ENCODE data around the gene SH2D1B.

The SH2D1B gene

GRCh38 chr1:162383516-162383915 lies 28.4 kb downstream of the SH2D1B start:
- in situ Hi-C loops (cut with MboI; ENCODE audit: low sequenced_read_pairs) = no loop called here

- in situ Hi-C loops (cut with MboI; ENCODE audit: low sequenced_read_pairs) = no loop called here
These were observed 28.8 kb downstream of the SH2D1B start for GRCh38 chr1:162383091-162383490.

- in situ Hi-C loops (cut with MboI; ENCODE audit: low sequenced_read_pairs) = no loop called here
These were observed 29.8 kb downstream of the SH2D1B start for GRCh38 chr1:162381941-162382750.

DNA sequence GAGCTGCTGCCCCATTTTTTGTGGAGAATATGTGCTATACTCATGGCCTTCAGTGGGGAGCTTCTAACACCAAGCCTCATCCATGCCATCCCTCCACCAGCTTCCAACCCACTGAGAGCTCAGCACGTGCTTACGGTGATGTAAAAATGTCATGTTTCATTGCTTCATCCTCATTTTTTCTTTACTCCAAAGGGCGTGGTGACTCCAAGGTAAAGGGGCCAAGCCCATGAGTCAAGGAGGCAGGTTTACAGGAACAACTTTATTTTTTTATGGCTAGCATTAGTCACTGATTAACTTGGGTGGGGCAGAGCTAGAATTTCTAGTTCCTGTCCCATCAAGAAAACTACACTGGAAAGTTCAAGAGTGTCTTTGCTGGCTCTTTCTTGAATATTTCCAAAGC lies 30.6 kb downstream of the SH2D1B start, which contains the start of gene C1orf226:
TSS of gene C1orf226 (plus strand) at position 346 of the 400 bp plus-strand sequence. CDS start 174 bp downstream, outside the sequence.
- in situ Hi-C loops (cut with MboI; ENCODE audit: low sequenced_read_pairs) = no loop called here

DNA sequence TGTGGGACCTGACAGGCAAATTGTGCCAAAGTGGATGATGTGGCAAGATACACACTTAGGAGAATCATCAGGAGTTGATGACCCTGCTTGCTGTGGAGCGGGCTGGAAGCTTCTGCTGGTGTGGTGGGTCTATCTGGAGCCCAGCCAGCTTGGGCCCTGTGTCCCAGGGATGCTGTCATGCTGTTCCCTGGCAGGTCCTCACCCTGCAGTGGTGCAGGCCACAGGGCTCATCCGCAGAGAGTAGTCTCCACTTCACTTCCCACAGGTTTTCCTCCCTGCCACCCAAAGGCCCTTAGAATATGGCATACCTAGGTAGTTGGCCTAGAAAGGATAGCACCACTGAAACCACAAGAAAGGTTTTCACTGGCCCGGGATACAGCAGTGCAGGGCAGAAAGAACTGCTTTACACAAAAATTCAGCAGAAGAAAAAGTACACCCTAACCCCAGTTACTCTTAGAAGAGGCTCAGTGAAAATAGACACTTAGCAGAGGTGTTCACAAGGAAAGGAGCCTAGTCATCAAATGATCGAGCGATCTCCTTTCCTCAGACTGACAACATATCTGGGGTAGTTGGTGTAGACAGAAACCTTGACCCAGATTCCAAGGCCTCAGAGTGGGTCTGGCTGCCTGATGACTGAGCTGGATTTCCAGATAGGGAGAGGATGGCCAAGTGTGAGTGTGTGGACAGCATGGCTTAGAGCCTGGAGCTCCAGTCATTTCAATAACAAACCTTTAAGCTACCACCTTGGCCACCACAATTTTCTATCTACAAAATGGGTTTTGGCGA lies 31.7 kb downstream of the SH2D1B start:
- in situ Hi-C loops (cut with MboI; ENCODE audit: low sequenced_read_pairs) = no loop called here

DNA sequence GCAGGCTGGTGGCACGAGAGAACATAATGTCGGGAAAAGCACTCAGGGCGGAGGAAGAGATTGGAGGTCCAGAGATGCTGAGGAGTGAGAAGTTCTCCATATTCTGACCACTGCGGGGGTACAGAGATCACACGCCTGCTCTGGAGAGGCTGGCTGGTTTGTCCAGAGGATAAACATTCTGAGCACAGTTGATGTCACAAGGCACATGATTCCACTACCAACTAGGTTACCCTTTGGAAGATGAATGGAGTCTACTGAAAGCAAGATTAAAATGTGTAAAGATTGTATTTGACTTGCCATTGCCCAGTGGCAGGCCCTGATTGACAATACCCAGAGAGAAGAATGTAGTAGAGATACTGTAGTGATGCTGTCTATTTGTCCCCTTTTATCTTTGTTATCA lies 35.2 kb downstream of the SH2D1B start, which contains the start of gene SPATA46:
TSS of gene SPATA46 (minus strand) at position 164 of the 400 bp plus-strand sequence. CDS start at position 100, 64 bp downstream.
- in situ Hi-C loops (cut with MboI; ENCODE audit: low sequenced_read_pairs) = no loop called here

DNA sequence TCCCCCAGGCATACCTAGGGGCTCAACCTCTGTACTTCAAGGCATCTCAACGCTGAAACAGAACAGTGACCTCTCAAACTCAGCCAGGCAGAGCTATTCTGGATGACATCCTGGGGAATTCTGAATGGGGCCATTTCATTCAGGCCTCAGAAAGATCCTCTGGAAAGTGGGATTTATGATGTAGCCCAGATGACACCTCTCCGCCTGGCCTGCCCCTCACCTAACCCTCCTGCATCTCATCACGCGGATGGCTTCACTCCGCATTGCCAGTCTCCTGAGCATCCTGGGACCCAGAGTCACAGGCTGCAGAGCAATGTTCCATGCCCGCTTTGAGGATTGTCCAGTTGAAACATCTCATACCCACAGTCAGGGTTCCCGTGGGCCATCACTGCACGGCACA lies 36.5 kb downstream of the SH2D1B start:
- in situ Hi-C loops (cut with MboI; ENCODE audit: low sequenced_read_pairs) = no loop called here

DNA sequence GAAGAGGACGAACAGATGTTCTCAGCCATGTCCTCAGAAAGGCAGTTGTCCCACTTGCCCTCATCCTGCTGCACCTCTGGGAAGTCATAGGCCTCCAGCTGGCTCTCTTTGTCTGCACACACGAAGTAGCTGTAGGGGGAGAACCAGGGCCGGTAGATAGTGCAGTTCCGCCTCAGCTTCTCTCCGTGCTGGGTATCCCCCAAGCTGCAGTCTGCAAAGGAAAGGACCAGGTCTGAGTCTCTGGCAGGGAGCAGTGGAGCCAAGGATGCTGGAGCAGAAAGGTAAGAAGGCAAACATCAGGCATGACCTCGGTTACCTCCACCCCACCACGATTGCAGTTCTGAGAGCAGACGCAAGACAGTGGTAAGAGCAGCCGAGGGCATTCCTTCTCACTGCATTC lies 37.5 kb downstream of the SH2D1B start:
- in situ Hi-C loops (cut with MboI; ENCODE audit: low sequenced_read_pairs) = no loop called here

DNA sequence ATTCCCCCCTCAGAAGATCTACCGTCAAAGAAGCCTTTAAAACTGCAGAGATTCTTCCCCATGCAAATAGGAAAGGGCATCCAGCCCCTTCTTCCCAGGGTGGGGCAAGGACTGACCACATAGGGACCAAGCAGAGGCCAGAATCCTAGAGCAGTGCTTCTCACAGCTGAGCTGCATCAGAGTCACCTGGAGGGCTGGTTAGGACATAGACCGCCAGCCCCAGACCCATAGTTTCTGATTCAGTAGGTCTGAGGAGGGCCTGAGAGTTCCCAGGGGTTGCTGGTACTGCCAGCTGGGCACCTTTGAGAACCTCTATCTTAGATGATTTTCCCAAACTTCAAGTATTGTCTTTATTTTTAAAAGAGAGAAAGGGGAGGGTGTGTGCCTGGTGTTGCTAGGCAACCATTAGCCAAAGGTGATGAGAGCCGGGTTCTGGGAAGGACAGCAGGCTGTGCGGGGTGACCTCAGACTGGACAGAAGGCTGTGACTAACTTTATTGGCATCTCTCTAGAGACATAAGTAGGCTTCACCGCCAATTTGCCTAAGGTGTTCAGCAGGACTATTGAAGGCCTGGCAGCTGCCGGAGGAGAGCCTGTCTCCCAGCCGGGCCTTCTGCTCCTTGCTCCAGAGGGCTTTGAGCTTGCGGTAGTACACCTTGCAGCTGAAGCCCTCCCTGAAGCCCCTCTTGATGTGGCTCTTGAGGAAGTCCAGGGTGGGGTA lies 38.2 kb downstream of the SH2D1B start:
- in situ Hi-C loops (cut with MboI; ENCODE audit: low sequenced_read_pairs) = no loop called here

- in situ Hi-C loops (cut with MboI; ENCODE audit: low sequenced_read_pairs) = no loop called here
These were observed 38.9 kb downstream of the SH2D1B start for GRCh38 chr1:162373072-162373427.

- in situ Hi-C loops (cut with MboI; ENCODE audit: low sequenced_read_pairs) = no loop called here
These were observed 39.5 kb downstream of the SH2D1B start for GRCh38 chr1:162372159-162373071.

GRCh38 chr1:162371611-162372010 lies 40.3 kb downstream of the SH2D1B start:
- in situ Hi-C loops (cut with MboI; ENCODE audit: low sequenced_read_pairs) = no loop called here

GRCh38 chr1:162370721-162371120 lies 41.2 kb downstream of the SH2D1B start:
- in situ Hi-C loops (cut with MboI; ENCODE audit: low sequenced_read_pairs) = no loop called here

DNA sequence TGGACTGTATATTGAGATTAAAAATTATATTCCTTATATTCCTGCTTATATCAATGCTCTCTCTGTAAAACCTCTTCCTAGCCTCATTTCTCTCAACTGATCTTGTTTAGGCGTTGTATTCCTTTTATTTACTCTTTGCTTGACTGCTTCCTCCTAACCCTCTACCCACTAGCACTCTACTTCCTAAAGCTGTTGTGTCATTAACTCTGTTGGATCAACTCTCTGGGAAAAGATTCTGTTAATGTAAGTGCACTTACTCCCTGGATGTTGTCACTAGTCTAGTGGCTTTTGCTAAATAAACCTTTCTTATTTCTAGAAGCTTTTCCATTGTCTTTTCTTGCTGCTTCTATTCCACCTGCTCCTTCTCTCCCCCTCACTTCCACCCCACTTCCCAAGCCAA lies 41.8 kb downstream of the SH2D1B start:
- in situ Hi-C loops (cut with MboI; ENCODE audit: low sequenced_read_pairs) = no loop called here

DNA sequence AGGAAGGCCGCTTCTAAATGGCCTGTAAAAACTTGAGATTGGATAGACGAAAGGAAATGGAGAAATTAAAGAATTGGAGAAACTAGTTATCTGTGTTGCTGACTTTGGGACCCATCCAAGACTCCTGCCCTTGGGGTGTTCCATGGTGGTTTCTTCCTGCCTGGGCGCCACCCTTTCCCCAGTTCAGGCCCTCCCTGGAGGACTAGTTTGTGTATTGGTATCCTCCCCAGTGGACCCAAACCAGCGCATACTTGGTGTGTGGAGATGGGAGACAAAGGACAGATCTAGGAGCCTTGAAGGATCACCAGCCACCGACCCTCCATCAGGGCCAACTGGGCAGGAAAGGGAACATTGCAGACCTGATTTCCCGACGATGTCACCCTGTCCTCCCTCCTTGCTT lies 42.4 kb downstream of the SH2D1B start:
- in situ Hi-C loops (cut with MboI; ENCODE audit: low sequenced_read_pairs) = no loop called here

GRCh38 chr1:162368451-162368850 lies 43.5 kb downstream of the SH2D1B start:
- in situ Hi-C loops (cut with MboI; ENCODE audit: low sequenced_read_pairs) = no loop called here

DNA sequence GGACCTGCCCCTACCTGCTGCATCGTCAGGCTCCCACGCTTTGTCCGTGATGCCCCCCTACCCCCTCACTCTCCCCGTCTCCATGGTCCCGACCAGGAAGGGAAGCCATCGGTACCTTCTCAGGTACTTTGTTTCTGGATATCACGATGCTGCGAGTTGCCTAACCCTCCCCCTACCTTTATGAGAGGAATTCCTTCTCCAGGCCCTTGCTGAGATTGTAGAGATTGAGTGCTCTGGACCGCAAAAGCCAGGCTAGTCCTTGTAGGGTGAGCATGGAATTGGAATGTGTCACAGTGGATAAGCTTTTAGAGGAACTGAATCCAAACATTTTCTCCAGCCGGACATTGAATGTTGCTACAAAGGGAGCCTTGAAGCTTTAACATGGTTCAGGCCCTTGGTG lies 44.2 kb downstream of the SH2D1B start:
- in situ Hi-C loops (cut with MboI; ENCODE audit: low sequenced_read_pairs) = no loop called here

GRCh38 chr1:162367073-162367472 lies 44.9 kb downstream of the SH2D1B start:
- in situ Hi-C loops (cut with MboI; ENCODE audit: low sequenced_read_pairs) = no loop called here

- in situ Hi-C loops (cut with MboI; ENCODE audit: low sequenced_read_pairs) = no loop called here
These were observed 45.3 kb downstream of the SH2D1B start for GRCh38 chr1:162366671-162367070.

DNA sequence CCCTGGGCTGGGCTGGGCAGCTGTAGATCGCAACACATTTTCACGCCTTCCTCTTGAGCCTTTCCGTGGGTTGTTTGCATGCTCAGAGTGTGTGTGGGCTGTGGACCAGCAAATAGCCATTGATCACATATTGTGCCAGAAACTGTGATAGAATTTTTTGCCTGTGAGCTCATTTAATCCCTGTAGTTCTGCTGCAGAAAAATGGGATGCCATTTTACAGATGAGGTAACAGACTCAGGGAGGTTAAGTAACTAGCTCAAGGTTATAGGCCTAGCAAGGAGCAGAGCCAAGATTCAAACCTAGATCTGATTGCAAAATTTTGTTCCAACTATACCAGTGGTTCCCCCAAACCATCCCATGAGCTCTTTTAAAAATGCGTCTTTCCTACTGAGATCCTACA lies 45.8 kb downstream of the SH2D1B start:
- in situ Hi-C loops (cut with MboI; ENCODE audit: low sequenced_read_pairs) = no loop called here

Measured in HL-60/S4 treated with retinoic acid at 250 ng/mL for 4 days and 3 days (cell line).